ENCODE data around the gene PARD3B.

GRCh38 chr2:205024822-205025518 lies 479.7 kb downstream of the PARD3B start:
- no peak for TF ChIP-seq CTCF (conservative IDR thresholded peaks at IDR 0.05; ENCODE audit: low read depth, low read length)
- TF ChIP-seq EZH2 (IDR thresholded peaks at IDR 0.05; ENCODE audit: borderline replicate concordance, low read depth, low read length, poor library complexity, severe bottlenecking), result no peak

All from A673 (cell line).